HG03432 (cell line): ENCODE results near the gene HBQ1.
"Not testable (repeated sequence)": the region's sequence is repeated elsewhere in the genome, so short reads cannot be mapped to it uniquely, and the experiment has no call there.

Experiments used
- ATAC-seq: cut with Tn5 transposase; IDR thresholded peaks from one replicate; pipeline ENCODE4 v1.9.1; 2021; ENCODE audit warnings: mild to moderate bottlenecking, moderate library complexity; ENCODE audit not compliant: unreplicated experiment

Gene HBQ1

GRCh38 chr16:175011-175949, 5.0 kb upstream of the HBQ1 start:
- ATAC-seq, result no peak

GRCh38 chr16:176006-176405, 4.3 kb upstream of the HBQ1 start:
- not testable (repeated sequence) for ATAC-seq

GRCh38 chr16:176477-177382, 3.5 kb upstream of the HBQ1 start, which contains the start of gene HBA1:
TSS of gene HBA1 (plus strand) at chr16:176680. CDS start at chr16:176717, 37 bp downstream.
- not testable (repeated sequence) for ATAC-seq

- no peak for ATAC-seq
These were observed 2.9 kb upstream of the HBQ1 start for GRCh38 chr16:177394-177822.

GRCh38 chr16:177981-178667, 2.1 kb upstream of the HBQ1 start:
- ATAC-seq, result no peak

GRCh38 chr16:178668-179015, 1.6 kb upstream of the HBQ1 start:
- ATAC-seq, result no peak

DNA sequence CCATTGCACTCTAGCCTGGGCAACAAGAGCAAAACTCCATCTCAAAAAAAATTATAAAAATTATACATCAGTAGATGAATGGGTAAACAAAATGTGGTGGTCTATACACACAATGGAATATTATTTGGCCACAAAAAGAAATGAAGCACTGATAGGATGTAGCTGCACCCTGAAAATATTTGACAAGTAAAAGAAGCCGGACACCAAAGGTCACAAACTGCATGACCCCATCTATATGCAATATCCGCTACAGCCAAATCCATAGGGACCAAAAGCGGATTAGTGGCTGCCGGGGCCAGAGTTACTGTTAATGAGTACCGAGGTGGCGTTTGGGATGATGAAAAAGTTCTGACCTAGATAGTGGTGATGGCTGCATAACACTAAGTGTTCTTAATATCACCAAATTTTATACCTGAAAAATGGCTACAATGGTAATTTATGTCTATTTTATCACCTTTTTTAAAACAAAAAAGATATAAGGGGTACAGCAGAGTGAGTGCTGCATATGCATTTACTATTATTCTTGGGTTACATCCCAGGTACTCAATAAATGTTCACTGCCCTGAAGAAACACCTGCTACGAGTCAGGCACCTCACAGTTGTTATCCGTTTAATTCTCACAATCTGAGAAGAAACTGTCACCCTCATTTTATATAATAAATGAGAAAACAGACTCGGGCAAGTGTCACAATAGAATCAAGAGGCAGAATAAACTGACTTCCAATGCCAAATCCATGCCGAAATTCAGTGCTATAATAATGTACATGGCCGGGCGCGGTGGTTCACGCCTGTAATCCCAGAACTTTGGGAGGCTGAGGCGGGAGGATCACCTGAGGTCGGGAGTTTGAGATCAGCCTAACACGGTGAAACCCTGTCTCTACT, 807 bp upstream of the HBQ1 start:
- no peak for ATAC-seq

GRCh38 chr16:180681-181564, 664 bp downstream of the HBQ1 start:
- ATAC-seq, result peak; percentile 59

DNA sequence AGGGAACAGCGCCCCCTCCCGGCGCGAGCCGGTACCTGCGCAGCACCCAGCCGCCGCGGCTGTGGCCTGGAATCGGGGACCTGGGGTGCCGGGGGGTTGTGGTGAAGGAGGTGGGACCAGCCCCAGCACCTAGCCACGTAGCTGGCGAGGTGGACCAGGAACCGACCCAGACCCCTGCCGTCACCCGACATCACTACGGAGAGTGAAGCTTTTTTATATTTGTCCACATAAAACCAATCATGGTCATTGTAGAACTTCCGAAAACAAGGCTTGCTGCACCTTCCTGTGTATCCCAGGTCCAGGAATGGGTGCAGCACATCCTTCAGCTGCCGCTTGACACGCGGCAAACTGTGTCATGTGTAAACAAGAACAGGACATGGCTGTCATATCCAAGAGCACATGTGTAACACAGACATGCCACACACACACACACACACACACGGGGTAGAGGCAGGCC, 1.3 kb downstream of the HBQ1 start:
- no peak for ATAC-seq

DNA sequence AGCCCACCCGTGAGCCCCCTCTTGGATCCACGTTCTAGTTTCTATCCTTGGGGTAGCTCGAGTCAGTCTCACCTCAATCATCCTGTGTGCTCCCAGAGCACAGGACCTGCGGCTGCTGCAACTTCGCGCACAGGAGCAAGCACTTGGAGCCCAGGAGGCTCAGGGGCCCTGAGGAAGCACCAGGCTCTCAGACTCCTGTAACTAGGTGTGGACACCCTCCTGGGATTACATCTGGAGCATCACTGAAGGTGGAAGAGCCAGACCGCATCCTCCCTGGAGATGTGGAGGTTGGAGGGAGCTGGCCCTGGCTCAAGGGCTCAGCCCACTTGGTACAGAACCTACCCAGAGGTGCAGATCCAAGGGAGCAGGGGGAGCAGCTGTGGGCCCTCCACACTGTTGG, 2.7 kb downstream of the HBQ1 start:
- no peak for ATAC-seq

DNA sequence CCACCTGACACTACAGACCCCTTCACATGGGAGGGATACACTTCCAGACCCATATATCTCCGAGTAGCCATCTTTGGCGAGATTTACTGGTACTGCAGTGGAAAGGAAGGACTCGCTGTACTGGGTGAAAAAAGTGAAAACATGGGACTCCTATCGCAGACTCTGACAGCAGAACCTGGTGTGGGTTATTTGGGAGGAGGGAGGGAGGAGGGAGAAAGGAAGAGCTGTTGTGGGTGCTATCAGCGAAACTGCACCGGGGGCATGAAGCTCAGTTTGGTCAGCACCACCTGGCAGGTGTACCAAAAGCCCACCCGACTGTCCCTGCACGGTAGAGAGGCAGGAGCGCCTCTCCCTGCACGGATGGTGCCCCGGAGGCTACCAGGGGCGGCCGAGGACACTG, 5.0 kb downstream of the HBQ1 start:
- ATAC-seq, result no peak

- ATAC-seq, result no peak
These were observed 5.4 kb downstream of the HBQ1 start for GRCh38 chr16:185691-186090.

GRCh38 chr16:187330-187729, 7.1 kb downstream of the HBQ1 start:
- no peak for ATAC-seq

DNA sequence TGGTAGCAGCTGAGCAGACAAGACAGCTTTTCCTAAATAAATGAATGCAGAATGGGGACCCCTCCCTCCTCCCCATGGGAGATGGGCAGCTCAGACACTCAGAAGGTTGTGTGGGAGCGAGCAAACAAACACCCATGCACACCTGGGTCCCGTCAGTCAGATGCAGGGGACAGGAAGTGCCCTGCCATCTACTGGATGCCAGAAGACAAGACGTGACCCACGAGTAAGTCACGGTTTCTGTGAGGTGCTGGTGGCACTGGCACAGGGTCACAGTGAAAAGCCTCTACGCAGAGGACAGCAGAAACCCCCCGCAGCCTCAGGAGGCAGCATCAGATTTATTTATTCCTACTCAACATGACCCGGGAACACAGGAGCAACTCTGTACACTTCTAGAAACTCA, 8.4 kb downstream of the HBQ1 start:
- no peak for ATAC-seq

DNA sequence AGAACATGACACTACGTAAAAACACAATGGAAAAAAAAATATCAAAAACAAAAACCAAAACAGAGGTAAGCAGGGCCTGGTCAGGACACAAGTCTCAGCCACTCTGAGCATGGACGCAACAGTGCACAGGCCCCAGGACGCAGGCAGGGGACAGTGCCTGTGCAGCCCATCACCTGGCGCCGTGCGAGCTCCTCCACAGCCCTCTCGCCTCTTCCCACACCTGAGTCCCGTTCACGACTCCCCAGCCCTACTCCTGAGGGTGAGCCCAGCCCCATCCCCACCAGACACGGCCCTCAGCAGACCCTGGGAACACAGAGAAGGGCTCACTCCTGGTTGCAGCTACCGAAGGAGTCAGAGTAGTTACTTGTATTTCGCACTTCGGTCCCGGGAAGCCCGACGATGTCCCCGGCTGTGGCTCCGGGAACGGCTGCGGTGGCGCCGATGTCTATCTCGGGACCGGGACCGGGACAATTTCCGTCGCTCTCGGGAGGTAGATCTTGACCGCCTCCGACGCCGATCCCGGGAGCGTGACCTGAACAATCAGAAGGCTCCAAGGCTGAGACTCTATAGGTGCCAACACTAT, 9.4 kb downstream of the HBQ1 start:
- no peak for ATAC-seq

DNA sequence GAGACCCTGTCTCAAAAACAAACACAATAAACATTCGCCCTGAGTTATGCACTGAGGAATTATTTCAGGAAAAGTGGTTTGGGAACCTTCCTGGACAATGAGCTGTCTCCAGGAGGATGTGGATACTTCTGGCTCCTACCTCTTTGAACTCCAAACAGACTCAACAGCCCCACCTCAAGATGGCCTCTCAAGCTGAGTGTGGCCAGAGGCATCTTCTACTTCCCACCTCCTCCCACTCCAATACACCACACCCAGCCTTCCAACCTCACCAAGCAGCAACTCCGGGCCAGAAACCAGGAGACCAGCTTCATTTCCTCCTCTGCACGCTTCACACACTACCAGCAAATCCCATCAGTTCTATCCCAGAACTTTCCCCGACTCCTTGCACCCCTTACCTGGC, 11.6 kb downstream of the HBQ1 start:
- no peak for ATAC-seq

DNA sequence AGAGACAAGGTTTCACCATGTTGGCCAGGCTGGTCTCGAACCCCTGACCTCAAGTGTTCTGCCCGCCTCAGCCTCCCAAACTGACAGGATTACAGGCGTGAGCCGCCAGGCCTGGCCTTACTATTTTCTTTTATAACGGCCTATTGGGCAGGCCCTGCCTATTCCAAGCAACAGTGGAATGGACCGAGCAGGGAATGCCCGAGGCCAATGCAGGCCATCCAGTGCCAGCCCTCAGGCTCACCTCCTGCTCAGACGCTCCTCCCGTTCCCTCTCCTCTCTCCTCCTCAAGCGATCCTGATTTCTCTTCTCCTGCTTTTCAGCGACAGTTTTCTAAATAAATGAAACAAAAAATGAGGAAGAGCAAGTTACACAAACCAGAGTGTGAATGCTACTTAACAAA, 12.4 kb downstream of the HBQ1 start:
- no peak for ATAC-seq

GRCh38 chr16:193441-193840, 13.2 kb downstream of the HBQ1 start:
- no peak for ATAC-seq

DNA sequence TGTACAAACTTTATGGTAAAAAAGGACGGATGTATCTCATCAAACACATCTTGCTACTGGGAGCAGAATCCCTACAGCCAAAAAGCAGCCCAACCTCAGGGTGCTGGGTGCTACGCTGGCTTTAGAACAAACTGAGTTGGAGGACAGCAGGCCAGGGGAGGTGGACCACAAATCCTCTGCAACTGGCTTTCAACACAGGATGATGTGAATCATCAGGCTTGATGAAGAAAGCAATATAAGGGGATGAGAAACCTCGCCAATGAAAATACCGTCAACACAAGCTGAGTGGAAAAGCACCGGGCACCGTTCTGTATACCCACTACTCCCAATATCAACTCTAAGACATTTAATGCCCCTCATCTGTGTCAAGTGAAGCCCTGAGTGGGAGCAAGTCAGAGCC, 14.3 kb downstream of the HBQ1 start:
- ATAC-seq, result no peak
